Measurements from ENCODE around the gene PRR36. TPM values are rescaled to one million over a fixed set of nuclear protein-coding genes. Genes with fewer than 3 reads are reported as not detected.

Gene PRR36
- total RNA-seq, 3 donors from 2014 or later: 0.22 to 0.58 (median 0.23) TPM

DNA sequence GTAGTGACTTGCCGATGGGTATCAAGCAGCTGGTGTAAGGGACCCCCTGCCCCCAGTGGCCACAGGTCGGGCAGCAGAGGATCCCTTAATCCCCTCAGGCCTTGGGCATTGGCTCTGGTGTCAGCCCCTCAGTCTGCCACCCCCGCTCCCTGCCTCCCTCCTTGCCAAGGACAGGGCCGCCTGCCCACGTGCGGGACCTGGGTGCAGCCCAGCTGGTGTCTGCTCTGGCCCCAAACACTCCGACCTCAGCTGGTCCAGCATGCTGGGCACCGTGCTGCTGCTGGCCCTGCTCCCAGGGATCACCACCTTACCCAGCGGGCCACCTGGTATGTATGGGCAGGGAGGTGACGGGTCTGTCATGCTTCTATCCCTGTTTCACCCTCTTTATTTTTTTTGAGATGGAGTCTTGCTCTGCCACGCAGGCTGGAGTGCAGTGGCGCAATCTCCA, 40.4 kb upstream of the PRR36 start, which contains the start of gene TGFBR3L:
TGFBR3L (plus strand) TSS at position 233 of the 448 bp plus-strand sequence.
- peaks cover 38% of the 10 kb centered on the region for H3K4me1 ChIP-seq (ENCODE audit: low read depth)

DNA sequence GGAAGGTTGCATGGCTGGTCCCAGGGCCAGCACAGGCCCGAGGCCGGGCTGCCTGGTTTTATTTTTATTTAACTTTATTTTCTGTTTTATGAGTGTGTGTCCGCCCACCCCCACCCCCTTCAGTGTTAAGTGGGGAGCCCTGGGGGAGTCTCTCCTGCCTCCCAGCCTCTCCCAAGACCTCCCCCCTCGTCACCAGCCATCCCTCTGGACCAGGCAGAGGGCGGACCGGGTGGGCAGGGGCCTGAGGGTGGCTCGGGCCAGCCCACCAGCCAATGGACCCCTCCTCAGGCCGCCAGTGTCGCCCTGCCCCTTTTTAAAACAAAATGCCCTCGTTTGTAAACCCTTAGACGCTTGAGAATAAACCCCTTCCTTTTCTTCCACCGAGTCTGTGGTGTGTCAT, 39.9 kb upstream of the PRR36 start:
- ATAC-seq (no peak), DNase-seq (peak in 1 of 3 donors; percentile 23)
- peaks cover 32% of the 10 kb centered on the region for H3K4me1 ChIP-seq (ENCODE audit: low read depth)
- H3K36me3 ChIP-seq (ENCODE audit: low read depth): peaks cover 20% of the 10 kb centered on the region
- TF ChIP-seq, protein P1, sequence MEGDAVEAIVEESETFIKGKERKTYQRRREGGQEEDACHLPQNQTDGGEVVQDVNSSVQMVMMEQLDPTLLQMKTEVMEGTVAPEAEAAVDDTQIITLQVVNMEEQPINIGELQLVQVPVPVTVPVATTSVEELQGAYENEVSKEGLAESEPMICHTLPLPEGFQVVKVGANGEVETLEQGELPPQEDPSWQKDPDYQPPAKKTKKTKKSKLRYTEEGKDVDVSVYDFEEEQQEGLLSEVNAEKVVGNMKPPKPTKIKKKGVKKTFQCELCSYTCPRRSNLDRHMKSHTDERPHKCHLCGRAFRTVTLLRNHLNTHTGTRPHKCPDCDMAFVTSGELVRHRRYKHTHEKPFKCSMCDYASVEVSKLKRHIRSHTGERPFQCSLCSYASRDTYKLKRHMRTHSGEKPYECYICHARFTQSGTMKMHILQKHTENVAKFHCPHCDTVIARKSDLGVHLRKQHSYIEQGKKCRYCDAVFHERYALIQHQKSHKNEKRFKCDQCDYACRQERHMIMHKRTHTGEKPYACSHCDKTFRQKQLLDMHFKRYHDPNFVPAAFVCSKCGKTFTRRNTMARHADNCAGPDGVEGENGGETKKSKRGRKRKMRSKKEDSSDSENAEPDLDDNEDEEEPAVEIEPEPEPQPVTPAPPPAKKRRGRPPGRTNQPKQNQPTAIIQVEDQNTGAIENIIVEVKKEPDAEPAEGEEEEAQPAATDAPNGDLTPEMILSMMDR (IDR thresholded peaks at IDR 0.05): no peak
- H3K9me3 ChIP-seq: no peaks in the 10 kb centered on the region
- intact Hi-C loops (cut with DNase I, micrococcal nuclease): no loop called here
- H3K4me3 ChIP-seq: no peak overlapping the region

More for the DNA sequence above, 40.4 kb upstream of the PRR36 start, which contains the start of gene TGFBR3L:
- ATAC-seq (no peak), DNase-seq (peak in 1 of 3 donors; percentile 25)
- TF ChIP-seq, protein P1 (IDR thresholded peaks at IDR 0.05): no peak
- intact Hi-C loops (cut with DNase I, micrococcal nuclease): no loop called here
- H3K36me3 ChIP-seq (ENCODE audit: low read depth): peaks cover 20% of the 10 kb centered on the region
- no peaks in the 10 kb centered on the region for H3K9me3 ChIP-seq
- H3K4me3 ChIP-seq: no peak within 1 kb of the TSS

DNA sequence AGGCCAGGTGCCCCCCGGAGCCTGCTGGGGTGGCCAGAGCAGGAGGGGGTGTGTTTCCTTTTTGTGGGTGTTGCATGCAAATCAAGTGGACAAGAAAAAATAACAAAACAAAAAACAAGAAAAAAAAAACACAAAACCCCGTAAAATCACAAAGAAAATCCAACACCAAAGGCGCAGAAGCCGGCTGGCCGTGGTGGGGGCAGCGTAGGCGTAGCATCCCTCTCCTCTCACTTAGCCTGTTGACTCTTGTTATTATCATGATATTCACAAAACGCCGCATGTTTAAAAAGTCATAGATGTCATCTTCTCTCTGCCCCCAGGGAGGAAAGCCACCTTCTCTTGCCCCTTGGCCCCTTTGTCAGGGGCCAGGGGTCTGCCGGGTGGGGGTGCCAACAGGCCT, 39.5 kb upstream of the PRR36 start:
- ATAC-seq (no peak), DNase-seq (no peak)
- TF ChIP-seq, protein P1 (IDR thresholded peaks at IDR 0.05): no peak
- no peak overlapping the region for H3K4me3 ChIP-seq
- intact Hi-C loops (cut with DNase I, micrococcal nuclease): no loop called here
- no peaks in the 10 kb centered on the region for H3K9me3 ChIP-seq
- H3K4me1 ChIP-seq (ENCODE audit: low read depth): peaks cover 28% of the 10 kb centered on the region
- peaks cover 20% of the 10 kb centered on the region for H3K36me3 ChIP-seq (ENCODE audit: low read depth)

DNA sequence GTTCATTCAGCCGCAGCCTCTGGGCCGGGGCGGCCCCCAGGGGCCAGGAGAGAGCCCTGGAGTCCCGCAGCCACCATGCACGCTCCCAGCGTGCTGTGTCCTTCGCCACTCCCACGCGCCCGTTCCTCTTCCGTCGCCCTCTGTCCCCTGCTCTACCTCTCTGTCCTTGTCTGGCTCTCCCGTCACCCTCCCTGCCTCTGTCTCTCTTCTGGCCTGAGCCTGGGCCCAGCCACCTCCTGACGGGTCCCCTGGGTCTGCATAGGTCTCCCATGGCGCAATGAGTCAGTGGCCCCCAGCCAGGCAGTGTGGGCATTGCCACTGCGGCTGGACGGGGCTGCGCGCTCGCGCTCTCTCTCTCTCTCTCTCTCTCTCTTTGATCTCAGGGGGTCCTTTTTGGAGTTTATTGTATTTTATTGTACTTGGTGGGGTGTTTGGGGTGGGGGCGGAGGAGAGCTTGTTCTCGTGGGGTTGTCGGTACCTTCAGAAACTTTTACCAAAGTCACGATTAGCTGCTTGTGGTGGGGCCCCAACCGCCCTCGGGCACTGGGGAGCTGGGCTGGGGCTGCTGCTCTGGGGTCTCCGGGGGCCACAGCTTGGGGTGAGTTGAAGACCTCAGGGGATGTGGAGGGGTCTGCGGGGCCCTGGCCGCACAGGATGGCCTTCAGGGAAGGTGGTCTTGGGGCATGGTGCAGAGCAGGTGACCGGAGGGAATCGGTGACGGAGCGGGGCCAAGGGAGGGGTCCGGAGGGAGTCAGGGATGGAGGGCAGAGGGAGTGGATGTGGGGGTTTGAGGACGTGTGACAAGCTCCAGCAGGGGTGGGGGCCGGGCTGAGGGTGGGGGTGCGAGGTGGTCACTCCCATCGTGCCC, 38.7 kb upstream of the PRR36 start:
- intact Hi-C loops (cut with DNase I, micrococcal nuclease): no loop called here
- TF ChIP-seq, protein P1 (IDR thresholded peaks at IDR 0.05): no peak
- Histone ChIP-seq H3K36me3 (ENCODE audit: low read depth) (peaks cover 20% of the 10 kb centered on the region), H3K4me3 (no peak overlapping the region), H3K4me1 (ENCODE audit: low read depth) (peaks cover 22% of the 10 kb centered on the region), H3K9me3 (no peaks in the 10 kb centered on the region)
- ATAC-seq (no peak), DNase-seq (peak in 1 of 3 donors; percentile 30)

DNA sequence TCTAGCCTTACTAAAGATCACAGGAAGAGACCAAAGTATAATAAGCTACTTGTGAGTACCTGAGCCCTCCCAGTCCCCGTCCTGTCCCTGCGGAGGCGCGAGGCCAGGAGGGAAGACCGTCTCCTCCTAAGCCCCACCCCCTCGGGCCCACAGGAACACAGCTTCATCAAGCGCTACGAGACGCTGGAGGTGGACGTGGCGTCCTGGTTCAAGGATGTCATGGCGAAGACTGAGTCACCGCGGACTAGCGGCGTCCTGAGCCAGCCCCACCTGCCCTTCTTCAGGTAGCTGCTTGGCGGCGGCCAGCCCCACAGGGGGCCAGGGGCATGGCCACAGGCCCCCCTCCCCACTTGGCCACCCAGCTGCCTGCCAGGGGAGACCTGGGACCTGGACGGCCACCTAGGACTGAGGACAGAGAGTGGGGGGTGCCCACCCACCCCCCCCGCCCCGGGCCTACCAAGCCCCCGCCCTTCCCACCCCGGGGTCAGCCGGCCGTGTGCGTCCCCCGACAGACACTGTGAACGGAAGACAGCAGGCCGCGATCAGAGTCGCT, 38.0 kb upstream of the PRR36 start:
- no peaks in the 10 kb centered on the region for H3K9me3 ChIP-seq
- no peak overlapping the region for H3K4me3 ChIP-seq
- peaks cover 20% of the 10 kb centered on the region for H3K36me3 ChIP-seq (ENCODE audit: low read depth)
- H3K4me1 ChIP-seq (ENCODE audit: low read depth): peaks cover 15% of the 10 kb centered on the region
- no peak for ATAC-seq
- intact Hi-C loops (cut with DNase I, micrococcal nuclease): no loop called here
- peak in 2 of 3 donors; percentile 31 to 50 for DNase-seq
- TF ChIP-seq, protein P1 (IDR thresholded peaks at IDR 0.05): no peak
